DOHH2 (cell line): Measurements from ENCODE around the gene UBE2K.

Experiments
- H3F3A ChIP-seq: fragments of 200-600 bp; sonication (generic), shearing (Covaris generic); 2 replicates; pipeline ENCODE4 v1.6.0; 2016; ENCODE audit warnings: antibody characterized with exemption, mild to moderate bottlenecking; ENCODE audit not compliant: control insufficient read depth, insufficient read depth
- H3K27ac ChIP-seq: fragments of 200-600 bp; sonication (generic); 2 replicates; pipeline ENCODE4 v1.5.1; 2014; ENCODE audit warnings: low read depth, mild to moderate bottlenecking, low read length, moderate library complexity
- H3K27me3 ChIP-seq: fragments of 200-600 bp; sonication (generic); 2 replicates; pipeline ENCODE4 v1.6.1; 2014; ENCODE audit warnings: mild to moderate bottlenecking, low read length, mixed read lengths; ENCODE audit not compliant: control insufficient read depth
- H3K36me3 ChIP-seq: fragments of 200-600 bp; sonication (generic); 2 replicates; pipeline ENCODE4 v1.6.1; 2014; ENCODE audit warnings: mild to moderate bottlenecking, low read length, moderate library complexity, mixed read lengths; ENCODE audit not compliant: control insufficient read depth
- H3K4me1 ChIP-seq: fragments of 200-600 bp; sonication (generic); 2 replicates; pipeline ENCODE4 v1.6.1; 2014; ENCODE audit warnings: mild to moderate bottlenecking, low read length, mixed read lengths; ENCODE audit not compliant: control insufficient read depth
- H3K4me2 ChIP-seq: fragments of 200-600 bp; sonication (generic); 2 replicates; pipeline ENCODE4 v1.6.0; 2014; ENCODE audit warnings: mild to moderate bottlenecking, low read length, moderate library complexity
- H3K4me3 ChIP-seq: fragments of 200-600 bp; sonication (generic); 2 replicates; pipeline ENCODE4 v1.5.1; 2014; ENCODE audit warnings: mild to moderate bottlenecking, low read length, mixed read lengths
- H3K79me2 ChIP-seq: fragments of 200-600 bp; sonication (generic); 2 replicates; pipeline ENCODE4 v1.6.1; 2014; ENCODE audit warnings: mild to moderate bottlenecking, low read length, mixed read lengths; ENCODE audit not compliant: control insufficient read depth
- H3K9me2 ChIP-seq: fragments of 200-600 bp; sonication (generic); replicated peaks from 2 replicates; pipeline ENCODE4 v1.6.1; 2014; ENCODE audit warnings: mild to moderate bottlenecking, low read length, mixed read lengths; ENCODE audit not compliant: control insufficient read depth
- H3K9me3 ChIP-seq: fragments of 200-600 bp; sonication (generic); 2 replicates; pipeline ENCODE4 v1.6.1; 2014; ENCODE audit warnings: antibody characterized with exemption, low read length, mixed read lengths; ENCODE audit not compliant: control insufficient read depth, insufficient read depth
- H4K20me1 ChIP-seq: fragments of 200-600 bp; sonication (generic); 2 replicates; pipeline ENCODE4 v1.6.0; 2014; ENCODE audit warnings: low read depth, mild to moderate bottlenecking, antibody characterized with exemption, low read length, moderate library complexity; ENCODE audit not compliant: control insufficient read depth, insufficient read depth
- CTCF ChIP-seq: fragments of 200-600 bp; sonication (generic); IDR thresholded peaks from one replicate; pipeline ENCODE4 v1.5.1; 2014; ENCODE audit warnings: antibody characterized with exemption, mild to moderate bottlenecking, low read depth, low read length; ENCODE audit not compliant: poor library complexity, severe bottlenecking
- EZH2phosphoT487 ChIP-seq: fragments of 200-600 bp; sonication (generic); IDR thresholded peaks from 2 replicates; pipeline ENCODE4 v1.6.1; 2017; ENCODE audit warnings: borderline replicate concordance, mild to moderate bottlenecking, antibody characterized with exemption, low read length, moderate library complexity, mixed read lengths

The UBE2K gene

GRCh38 chr4:39821951-39822350 lies 124.0 kb downstream of the UBE2K start:
- peaks cover 9% of the 10 kb centered on the region; the same call in 1 of the 2 replicates for H3F3A ChIP-seq
- no peak for TF ChIP-seq EZH2phosphoT487
- no peak for TF ChIP-seq CTCF
- H3K27me3 ChIP-seq: no peaks in the 10 kb centered on the region
- no peaks in the 10 kb centered on the region for H4K20me1 ChIP-seq
- H3K4me2 ChIP-seq: no peak overlapping the region
- no peaks in the 10 kb centered on the region for H3K9me3 ChIP-seq
- no peak overlapping the region for H3K27ac ChIP-seq
- no peaks in the 10 kb centered on the region for H3K9me2 ChIP-seq
- H3K36me3 ChIP-seq: peaks cover 28% of the 10 kb centered on the region
- no peaks in the 10 kb centered on the region for H3K79me2 ChIP-seq
- H3K4me3 ChIP-seq: no peak overlapping the region
- peaks cover 1% of the 10 kb centered on the region; the same call in 1 of the 2 replicates for H3K4me1 ChIP-seq

DNA sequence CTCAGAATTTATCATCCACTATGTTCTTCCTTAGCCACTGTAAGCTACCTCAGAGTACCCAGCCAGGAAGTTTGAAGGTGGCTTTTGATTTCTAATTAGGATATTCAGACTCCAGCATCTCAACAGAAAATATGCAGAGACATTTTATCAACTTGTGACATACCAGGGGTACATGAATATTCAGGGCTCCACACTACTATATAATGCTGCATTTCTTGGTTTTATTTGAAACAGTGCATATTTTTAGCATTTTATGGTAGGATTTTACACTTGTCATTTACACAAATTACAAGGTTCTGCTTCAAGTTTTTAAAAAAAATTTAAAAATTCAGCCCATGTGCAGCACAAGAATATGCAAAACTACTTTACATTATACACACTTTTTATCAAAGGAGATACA lies 124.7 kb downstream of the UBE2K start:
- H3K9me2 ChIP-seq: no peaks in the 10 kb centered on the region
- no peaks in the 10 kb centered on the region for H4K20me1 ChIP-seq
- no peaks in the 10 kb centered on the region for H3K79me2 ChIP-seq
- no peaks in the 10 kb centered on the region for H3K27me3 ChIP-seq
- no peak overlapping the region for H3K4me2 ChIP-seq
- no peak overlapping the region for H3K27ac ChIP-seq
- H3K4me3 ChIP-seq: no peak overlapping the region
- no peaks in the 10 kb centered on the region for H3K4me1 ChIP-seq
- H3K9me3 ChIP-seq: no peaks in the 10 kb centered on the region
- H3K36me3 ChIP-seq: peaks cover 35% of the 10 kb centered on the region
- TF ChIP-seq CTCF: no peak
- no peak for TF ChIP-seq EZH2phosphoT487
- H3F3A ChIP-seq: peaks cover 8% of the 10 kb centered on the region; the same call in 1 of the 2 replicates

DNA sequence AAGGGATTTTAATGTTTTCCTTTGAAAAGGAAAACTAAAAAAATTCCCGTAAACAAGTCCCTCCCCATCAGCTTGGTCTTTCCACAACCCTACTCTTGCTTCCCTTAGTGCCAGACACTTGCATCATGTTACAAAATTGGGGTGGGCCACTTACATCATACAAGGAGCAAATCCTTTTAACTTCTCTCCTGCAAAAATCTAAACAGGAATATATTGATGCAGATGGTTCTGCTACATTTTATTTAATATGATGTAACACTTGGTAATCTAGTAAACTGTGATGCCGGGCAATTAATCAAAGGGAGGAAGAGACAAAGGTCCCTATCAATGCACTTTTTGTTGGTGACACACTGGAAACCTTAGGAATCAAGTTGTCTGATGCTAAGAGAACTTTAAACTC lies 125.3 kb downstream of the UBE2K start:
- H3K9me3 ChIP-seq: no peaks in the 10 kb centered on the region
- no peak overlapping the region for H3K27ac ChIP-seq
- H3K4me3 ChIP-seq: no peak overlapping the region
- H3K79me2 ChIP-seq: no peaks in the 10 kb centered on the region
- H4K20me1 ChIP-seq: no peaks in the 10 kb centered on the region
- H3K27me3 ChIP-seq: no peaks in the 10 kb centered on the region
- peaks cover 40% of the 10 kb centered on the region for H3K36me3 ChIP-seq
- H3K4me2 ChIP-seq: no peak overlapping the region
- TF ChIP-seq EZH2phosphoT487: no peak
- no peak for TF ChIP-seq CTCF
- H3K4me1 ChIP-seq: no peaks in the 10 kb centered on the region
- H3K9me2 ChIP-seq: no peaks in the 10 kb centered on the region
- peaks cover 8% of the 10 kb centered on the region; the same call in 1 of the 2 replicates for H3F3A ChIP-seq
